ENCODE measurements around the gene FAM193B. TPM values are rescaled to one million over a fixed set of nuclear protein-coding genes. Genes with fewer than 3 reads are reported as not detected.
A peak's percentile ranks its signal among the peaks of the same experiment; 100 is the strongest.

Gene FAM193B
- total and polyA plus RNA-seq, 9 of the 15 experiments (the other 6 are each of a cell fraction or from before 2014, with no cell fraction given) = 4.4 to 76.4 (median 37.3) TPM

- TF ChIP-seq MITF (IDR thresholded peaks at IDR 0.05) (peak; percentile 60), NR4A1 (CRISPR knock-in tag; IDR thresholded peaks at IDR 0.05) (no peak), NR4A1 (tag; IDR thresholded peaks at IDR 0.05) (peak; percentile 62; the same call in 1 of the 2 replicates), POLR2H (tag; IDR thresholded peaks at IDR 0.05; ENCODE audit: low read depth) (peak; percentile 69; the same call in 1 of the 2 replicates), GATA2 (CRISPR knock-in tag; IDR thresholded peaks at IDR 0.05) (peak; percentile 57; the same call in 1 of the 2 replicates), SP2 (IDR thresholded peaks at IDR 0.05; ENCODE audit: extremely low read depth, low read depth, low read length, poor library complexity, severe bottlenecking) (no peak), GTF2E2 (tag; IDR thresholded peaks at IDR 0.05) (no peak), CAMTA2 (CRISPR knock-in tag; conservative IDR thresholded peaks at IDR 0.05) (no peak), E2F5 (CRISPR knock-in tag; IDR thresholded peaks at IDR 0.05) (no peak), ZNF175 (CRISPR knock-in tag; IDR thresholded peaks at IDR 0.05; ENCODE audit: low read depth) (0 out of 2 replicates have a peak, but pooled peaks have one; percentile 46), GABPA (tag; conservative IDR thresholded peaks at IDR 0.05; ENCODE audit: low read depth) (peak; percentile 79), RCOR1 (IDR thresholded peaks at IDR 0.05; ENCODE audit: borderline replicate concordance in 1 of 2, low read depth in 2 of 2, low read length in 2 of 2) (peak in 1 of 2 experiments; percentile 85; a peak in 2 of 4 replicates), ZNF655 (CRISPR knock-in tag; IDR thresholded peaks at IDR 0.05) (no peak), ARID3B (CRISPR knock-in tag; IDR thresholded peaks at IDR 0.05; ENCODE audit: borderline replicate concordance) (no peak), E2F6 (IDR thresholded peaks at IDR 0.05; ENCODE audit: borderline replicate concordance in 1 of 2, extremely low read depth in 1 of 2, insufficient read depth in 1 of 2, insufficient read length in 1 of 2, low read depth in 1 of 2, low read length in 1 of 2, poor library complexity in 1 of 2, severe bottlenecking in 1 of 2) (peak; percentile 61 to 67), MAFK (IDR thresholded peaks at IDR 0.05; ENCODE audit: low read length) (no peak), ZNF696 (CRISPR knock-in tag; conservative IDR thresholded peaks at IDR 0.05) (no peak), PRMT5 (CRISPR knock-in tag; IDR thresholded peaks at IDR 0.05) (no peak), ATF3 (IDR thresholded peaks at IDR 0.05) (peak; percentile 40; the same call in 1 of the 2 replicates), ATF3 (CRISPR knock-in tag; conservative IDR thresholded peaks at IDR 0.05) (no peak)
Observed at GRCh38 chr5:177557041-177557647, 2.8 kb upstream of the FAM193B start (continued).

All from K562 (cell line).